Transverse colon (tissue), 4 donors: ENCODE measurements around the gene DENND11. TPM values are rescaled to one million over a fixed set of nuclear protein-coding genes. Genes with fewer than 3 reads are reported as not detected.

Source experiments
- DNase-seq: peaks from one replicate; pipeline ENCODE4 v3.0.0-alpha.2; 2019
- H3K27ac ChIP-seq, 4 donors: fragments of 200-600 bp; sonication (generic); 2 replicates each; pipeline ENCODE4 v1.5.1; 2016 to 2018; ENCODE audit warnings: inconsistent platforms in 4 of 4
- H3K27me3 ChIP-seq: fragments of 200-600 bp; sonication (generic); 2 replicates; pipeline ENCODE4 v1.5.1; 2017; ENCODE audit warnings: inconsistent platforms
- H3K36me3 ChIP-seq, 4 donors: fragments of 200-600 bp; sonication (generic); 2 replicates each; pipeline ENCODE4 v1.5.1; 2017 to 2019; ENCODE audit warnings: inconsistent platforms in 4 of 4
- H3K4me1 ChIP-seq, 4 donors: fragments of 200-600 bp; sonication (generic); 2 replicates each; pipeline ENCODE4 v1.5.1; 2017 to 2020; ENCODE audit warnings: inconsistent platforms in 4 of 4
- H3K4me3 ChIP-seq, 4 donors: fragments of 200-600 bp; sonication (generic); 1 replicate in 1 of 4; 2 replicates in 3 of 4; pipeline versions ENCODE4 v1.5.1 to v1.6.1; 2017 to 2019; ENCODE audit warnings: inconsistent platforms in 4 of 4
- H3K9me3 ChIP-seq, 2 donors: fragments of 200-600 bp; sonication (generic); 2 replicates each; pipeline ENCODE4 v1.5.1; 2017 to 2019; ENCODE audit warnings: inconsistent platforms in 2 of 2
- EP300 ChIP-seq: sonication (generic); formaldehyde crosslinking; IDR thresholded peaks from one replicate; pipeline ENCODE4 v1.6.1; 2017; ENCODE audit warnings: antibody characterized with exemption, low read depth
- POLR2A ChIP-seq: fragments of 450-650 bp; IDR thresholded peaks from one replicate; pipeline ENCODE4 v1.6.1; 2016; ENCODE audit warnings: antibody characterized with exemption, mild to moderate bottlenecking, moderate library complexity
- POLR2AphosphoS5 ChIP-seq, 3 donors: sonication (generic); formaldehyde crosslinking; IDR thresholded peaks; one replicate each; pipeline ENCODE4 v1.6.1; 2016; ENCODE audit warnings: antibody characterized with exemption in 3 of 3
- WGBS, 2 donors: methylation state at CpG; one replicate each; pipeline ENCODE4 v1.1.5; 2018; ENCODE audit warnings: low coverage in 1 of 2; 5-methylcytosine and 5-hydroxymethylcytosine counted together
- in situ Hi-C, 4 donors: fragments of 200-750 bp; cut with MboI; loops; one replicate each; pipeline versions ENCODE4 v1.15.0 to v1.15.1; 2017; ENCODE audit warnings: low sequenced_read_pairs in 3 of 4, low pct_ligation_motif_present in 1 of 4, low pct_unique_long_range_greater_than_20kb in 1 of 4
- intact Hi-C: fragments of 100-400 bp; cut with DNase I; formaldehyde crosslinking; loops from one replicate; pipeline ENCODE4 v1.15.1; 2023; ENCODE audit warnings: low total_unique reads
- total RNA-seq, 4 donors: library from RNA; depleted of rRNA; stranded (reverse); fragments of >200 nt; gene quantifications; one replicate each; pipeline ENCODE4 v1.1.0, GENCODE V29; 2016
- TF ChIP-seq, protein P1 (sequence below), 5 experiments: fragments of 200-600 bp in 3 of 5; fragments of 450-650 bp in 2 of 5; sonication (generic) in 3 of 5; IDR thresholded peaks; 1 replicate in 2 of 5; 2 replicates in 3 of 5; pipeline ENCODE4 v1.5.1; 2016 to 2017; ENCODE audit warnings: antibody characterized with exemption in 5 of 5, inconsistent platforms in 3 of 5, mild to moderate bottlenecking in 2 of 5, moderate library complexity in 1 of 5

DENND11 gene
- total RNA-seq, 4 donors from 2014 or later = 13.1 to 43.8 (median 30.7) TPM

DNA sequence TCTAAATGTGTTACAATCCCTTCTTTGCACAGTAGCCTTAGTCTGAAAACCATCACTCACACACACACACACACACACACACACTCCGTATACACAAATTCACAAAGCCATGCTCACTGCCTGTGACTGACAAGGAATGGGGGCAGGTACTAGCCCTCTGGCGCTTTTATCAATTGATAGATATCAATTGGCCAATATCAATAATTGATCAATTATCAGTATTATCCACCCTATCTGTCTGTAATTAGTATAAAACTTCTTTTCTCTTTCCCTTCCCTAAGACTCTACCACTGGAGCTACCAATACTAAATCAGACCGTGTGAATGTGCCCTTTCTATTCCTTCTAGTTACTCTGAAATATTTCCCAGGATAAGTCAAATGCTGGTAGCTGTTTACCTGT is 2.1 kb downstream of the DENND11 start:
- no peak overlapping the region for H3K4me3 ChIP-seq
- DNase-seq = no peak
- no peaks in the 10 kb centered on the region for H3K27me3 ChIP-seq
- in situ Hi-C loops (no loop called here), intact Hi-C loops (no loop called here)
- H3K9me3 ChIP-seq = no peaks in the 10 kb centered on the region
- TF ChIP-seq, protein P1, sequence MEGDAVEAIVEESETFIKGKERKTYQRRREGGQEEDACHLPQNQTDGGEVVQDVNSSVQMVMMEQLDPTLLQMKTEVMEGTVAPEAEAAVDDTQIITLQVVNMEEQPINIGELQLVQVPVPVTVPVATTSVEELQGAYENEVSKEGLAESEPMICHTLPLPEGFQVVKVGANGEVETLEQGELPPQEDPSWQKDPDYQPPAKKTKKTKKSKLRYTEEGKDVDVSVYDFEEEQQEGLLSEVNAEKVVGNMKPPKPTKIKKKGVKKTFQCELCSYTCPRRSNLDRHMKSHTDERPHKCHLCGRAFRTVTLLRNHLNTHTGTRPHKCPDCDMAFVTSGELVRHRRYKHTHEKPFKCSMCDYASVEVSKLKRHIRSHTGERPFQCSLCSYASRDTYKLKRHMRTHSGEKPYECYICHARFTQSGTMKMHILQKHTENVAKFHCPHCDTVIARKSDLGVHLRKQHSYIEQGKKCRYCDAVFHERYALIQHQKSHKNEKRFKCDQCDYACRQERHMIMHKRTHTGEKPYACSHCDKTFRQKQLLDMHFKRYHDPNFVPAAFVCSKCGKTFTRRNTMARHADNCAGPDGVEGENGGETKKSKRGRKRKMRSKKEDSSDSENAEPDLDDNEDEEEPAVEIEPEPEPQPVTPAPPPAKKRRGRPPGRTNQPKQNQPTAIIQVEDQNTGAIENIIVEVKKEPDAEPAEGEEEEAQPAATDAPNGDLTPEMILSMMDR (IDR thresholded peaks at IDR 0.05) = no peak
- no peak for TF ChIP-seq POLR2A
- TF ChIP-seq EP300 = no peak
- TF ChIP-seq POLR2AphosphoS5 (IDR thresholded peaks at IDR 0.05) = no peak
- no peak overlapping the region for H3K27ac ChIP-seq
- no peaks in the 10 kb centered on the region for H3K36me3 ChIP-seq
- 67 to 93% methylated on average over 2 to 3 of the region's 3 CpGs for WGBS, 2 donors
- peaks cover 14 to 67% (median 43%) of the 10 kb centered on the region in 4 donors for H3K4me1 ChIP-seq

- no peaks in the 10 kb centered on the region for H3K36me3 ChIP-seq
- no peaks in the 10 kb centered on the region for H3K9me3 ChIP-seq
- no peaks in the 10 kb centered on the region for H3K27me3 ChIP-seq
- in situ Hi-C loops (no loop called here), intact Hi-C loops (no loop called here)
- no peak overlapping the region for H3K4me3 ChIP-seq
- DNase-seq = no peak
- no peak overlapping the region for H3K27ac ChIP-seq
- 50 to 85% methylated on average over 1 of the region's 1 CpG for WGBS, 2 donors
- TF ChIP-seq POLR2AphosphoS5 (IDR thresholded peaks at IDR 0.05) (no peak), POLR2A (no peak), EP300 (no peak)
- TF ChIP-seq, protein P1 (IDR thresholded peaks at IDR 0.05) = no peak
- peaks cover 14 to 58% (median 44%) of the 10 kb centered on the region in 4 donors for H3K4me1 ChIP-seq
These were observed 3.5 kb downstream of the DENND11 start for GRCh38 chr7:141698247-141699015.

- no peaks in the 10 kb centered on the region for H3K9me3 ChIP-seq
- H3K4me3 ChIP-seq = no peak overlapping the region
- no peaks in the 10 kb centered on the region for H3K27me3 ChIP-seq
- peaks cover 7 to 48% (median 36%) of the 10 kb centered on the region in 4 donors for H3K4me1 ChIP-seq
- intact Hi-C loops (no loop called here), in situ Hi-C loops (no loop called here)
- H3K27ac ChIP-seq = no peak overlapping the region
- WGBS, 2 donors = 80 to 82% methylated on average over 8 to 10 of the region's 10 CpGs
- TF ChIP-seq EP300 (no peak), POLR2AphosphoS5 (IDR thresholded peaks at IDR 0.05) (no peak), POLR2A (no peak)
- TF ChIP-seq, protein P1 (IDR thresholded peaks at IDR 0.05) = no peak
- no peaks in the 10 kb centered on the region for H3K36me3 ChIP-seq
- no peak for DNase-seq
These were observed 4.6 kb downstream of the DENND11 start for GRCh38 chr7:141697211-141697871.

DNA sequence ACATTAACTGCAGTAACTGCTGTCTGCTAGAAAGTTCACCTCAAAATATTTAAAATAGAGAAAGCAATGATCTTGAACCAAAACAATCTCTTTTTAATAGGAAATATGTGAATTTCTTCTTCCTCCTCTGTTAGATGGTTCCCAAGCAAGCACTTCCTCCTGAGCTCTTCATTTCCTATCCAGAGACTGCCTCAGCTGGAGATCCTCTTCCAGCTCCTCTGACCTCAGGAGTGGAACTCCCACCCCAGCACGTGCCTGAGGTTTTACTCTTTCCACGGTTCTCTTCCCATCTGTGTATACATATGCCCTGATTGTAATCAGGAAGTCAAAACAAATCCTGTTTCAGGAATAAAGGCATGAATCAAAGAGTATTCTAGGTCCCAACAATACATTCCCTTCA is 5.6 kb downstream of the DENND11 start:
- H3K4me3 ChIP-seq = no peak overlapping the region
- TF ChIP-seq POLR2A (no peak), EP300 (no peak), POLR2AphosphoS5 (IDR thresholded peaks at IDR 0.05) (no peak)
- TF ChIP-seq, protein P1 (IDR thresholded peaks at IDR 0.05) = no peak
- H3K27ac ChIP-seq = peak overlapping the region in 3 of 4 donors; percentile 7 to 34 (median 7)
- no peaks in the 10 kb centered on the region for H3K9me3 ChIP-seq
- WGBS, 2 donors = 26 to 40% methylated on average over 1 to 2 of the region's 2 CpGs
- no peak for DNase-seq
- no peaks in the 10 kb centered on the region for H3K27me3 ChIP-seq
- no peaks in the 10 kb centered on the region for H3K36me3 ChIP-seq
- H3K4me1 ChIP-seq = peaks cover 7 to 48% (median 35%) of the 10 kb centered on the region in 4 donors
- intact Hi-C loops (no loop called here), in situ Hi-C loops (no loop called here)
